SK-N-SH treated with all-trans-retinoic acid at 6 μM for 48 hours (cell line): ENCODE data around the gene SHC4.

Experiments
- ATAC-seq: fragments of 200-7000 bp; cut with Tn5 transposase; 3 replicates; pipeline ENCODE4 v1.9.1; 2020; ENCODE audit warnings: mild to moderate bottlenecking, moderate library complexity
- ARNTL ChIP-seq: fragments of 450-650 bp; formaldehyde crosslinking; IDR thresholded peaks from 2 replicates; pipeline ENCODE4 v1.5.0; 2020; ENCODE audit warnings: low read depth, mild to moderate bottlenecking, moderate library complexity, borderline replicate concordance
- BACH2 ChIP-seq: fragments of 250-450 bp; sonication (Bioruptor Pico); IDR thresholded peaks from 2 replicates; pipeline ENCODE4 v1.9.0; 2021; ENCODE audit warnings: mild to moderate bottlenecking, borderline replicate concordance
- CSDC2 ChIP-seq: fragments of 250-450 bp; sonication (Bioruptor Pico); IDR thresholded peaks from 2 replicates; pipeline ENCODE4 v1.5.0; 2020; ENCODE audit warnings: mild to moderate bottlenecking, moderate library complexity
- CSRNP3 ChIP-seq: fragments of 250-450 bp; sonication (Bioruptor Pico); IDR thresholded peaks from 2 replicates; pipeline ENCODE4 v1.5.1; 2021; ENCODE audit warnings: mild to moderate bottlenecking, moderate library complexity
- ESRRG ChIP-seq: fragments of 250-450 bp; sonication (Bioruptor Pico); IDR thresholded peaks from 2 replicates; pipeline ENCODE4 v1.6.1; 2021; ENCODE audit warnings: mild to moderate bottlenecking
- GLIS3 ChIP-seq: fragments of 250-450 bp; sonication (Bioruptor Pico); IDR thresholded peaks from 2 replicates; pipeline ENCODE4 v1.5.0; 2020; ENCODE audit warnings: mild to moderate bottlenecking, moderate library complexity
- ISL1 ChIP-seq: fragments of 250-450 bp; sonication (Bioruptor Pico); IDR thresholded peaks from 2 replicates; pipeline ENCODE4 v2.1.2; 2022; ENCODE audit warnings: mild to moderate bottlenecking, moderate library complexity
- OSR1 ChIP-seq: fragments of 250-450 bp; sonication (Bioruptor Pico); IDR thresholded peaks from 2 replicates; pipeline ENCODE4 v1.8.0; 2022; ENCODE audit warnings: moderate library complexity, mild to moderate bottlenecking, inconsistent platforms
- PATZ1 ChIP-seq: fragments of 250-450 bp; sonication (Bioruptor Pico); IDR thresholded peaks from 2 replicates; pipeline ENCODE4 v1.8.0; 2020; ENCODE audit warnings: mild to moderate bottlenecking, moderate library complexity, borderline replicate concordance
- PPARA ChIP-seq: fragments of 250-450 bp; sonication (Bioruptor Pico); IDR thresholded peaks from 2 replicates; pipeline ENCODE4 v1.5.0; 2020; ENCODE audit warnings: mild to moderate bottlenecking, borderline replicate concordance
- RARB ChIP-seq: fragments of 250-450 bp; sonication (Bioruptor Pico); IDR thresholded peaks from 2 replicates; pipeline ENCODE4 v1.8.0; 2021; ENCODE audit warnings: mild to moderate bottlenecking, moderate library complexity
- SNAI2 ChIP-seq: fragments of 250-450 bp; sonication (Bioruptor Pico); IDR thresholded peaks from 2 replicates; pipeline ENCODE4 v1.5.0; 2020; ENCODE audit warnings: mild to moderate bottlenecking, moderate library complexity
- TCF4 ChIP-seq: fragments of 250-450 bp; sonication (Bioruptor Pico); IDR thresholded peaks from 2 replicates; pipeline ENCODE4 v1.8.0; 2021; ENCODE audit warnings: mild to moderate bottlenecking, moderate library complexity, borderline replicate concordance
- ZFP3 ChIP-seq: fragments of 250-450 bp; sonication (Bioruptor Pico); IDR thresholded peaks from 2 replicates; pipeline ENCODE4 v1.5.0; 2020; ENCODE audit warnings: mild to moderate bottlenecking, moderate library complexity
- ZNF565 ChIP-seq: fragments of 450-650 bp; formaldehyde crosslinking; conservative IDR thresholded peaks from 2 replicates; pipeline ENCODE4 v1.5.0; 2020; ENCODE audit warnings: low read depth, mild to moderate bottlenecking, moderate library complexity
- TF ChIP-seq, protein P1 (sequence below): fragments of 250-450 bp; sonication (Bioruptor Pico); IDR thresholded peaks from 2 replicates; pipeline ENCODE4 v1.5.1; 2020; ENCODE audit warnings: low read depth, mild to moderate bottlenecking, moderate library complexity
- TF ChIP-seq, protein P2 (sequence below): fragments of 250-450 bp; sonication (Bioruptor Pico); IDR thresholded peaks from 2 replicates; pipeline ENCODE4 v1.5.0; 2020; ENCODE audit warnings: mild to moderate bottlenecking, moderate library complexity
- TF ChIP-seq, protein P3 (sequence below): fragments of 250-450 bp; sonication (Bioruptor Pico); IDR thresholded peaks from 2 replicates; pipeline ENCODE4 v1.8.0; 2021; ENCODE audit warnings: low read depth, mild to moderate bottlenecking, moderate library complexity, borderline replicate concordance

SHC4 gene

GRCh38 chr15:48800245-48800644, 163.5 kb downstream of the SHC4 start:
- ATAC-seq = no peak
- TF ChIP-seq CSDC2 (no peak), OSR1 (CRISPR knock-in tag) (no peak), ZNF565 (no peak), RARB (CRISPR knock-in tag) (no peak), TCF4 (no peak), ZFP3 (CRISPR knock-in tag) (no peak), GLIS3 (CRISPR knock-in tag) (no peak), PATZ1 (CRISPR knock-in tag) (no peak), ARNTL (CRISPR knock-in tag) (no peak), BACH2 (no peak), ESRRG (CRISPR knock-in tag) (no peak), ISL1 (CRISPR knock-in tag) (no peak)
- TF ChIP-seq, protein P1, sequence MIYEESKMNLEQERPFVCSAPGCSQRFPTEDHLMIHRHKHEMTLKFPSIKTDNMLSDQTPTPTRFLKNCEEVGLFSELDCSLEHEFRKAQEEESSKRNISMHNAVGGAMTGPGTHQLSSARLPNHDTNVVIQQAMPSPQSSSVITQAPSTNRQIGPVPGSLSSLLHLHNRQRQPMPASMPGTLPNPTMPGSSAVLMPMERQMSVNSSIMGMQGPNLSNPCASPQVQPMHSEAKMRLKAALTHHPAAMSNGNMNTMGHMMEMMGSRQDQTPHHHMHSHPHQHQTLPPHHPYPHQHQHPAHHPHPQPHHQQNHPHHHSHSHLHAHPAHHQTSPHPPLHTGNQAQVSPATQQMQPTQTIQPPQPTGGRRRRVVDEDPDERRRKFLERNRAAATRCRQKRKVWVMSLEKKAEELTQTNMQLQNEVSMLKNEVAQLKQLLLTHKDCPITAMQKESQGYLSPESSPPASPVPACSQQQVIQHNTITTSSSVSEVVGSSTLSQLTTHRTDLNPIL (CRISPR knock-in tag) = no peak
- TF ChIP-seq, protein P2, sequence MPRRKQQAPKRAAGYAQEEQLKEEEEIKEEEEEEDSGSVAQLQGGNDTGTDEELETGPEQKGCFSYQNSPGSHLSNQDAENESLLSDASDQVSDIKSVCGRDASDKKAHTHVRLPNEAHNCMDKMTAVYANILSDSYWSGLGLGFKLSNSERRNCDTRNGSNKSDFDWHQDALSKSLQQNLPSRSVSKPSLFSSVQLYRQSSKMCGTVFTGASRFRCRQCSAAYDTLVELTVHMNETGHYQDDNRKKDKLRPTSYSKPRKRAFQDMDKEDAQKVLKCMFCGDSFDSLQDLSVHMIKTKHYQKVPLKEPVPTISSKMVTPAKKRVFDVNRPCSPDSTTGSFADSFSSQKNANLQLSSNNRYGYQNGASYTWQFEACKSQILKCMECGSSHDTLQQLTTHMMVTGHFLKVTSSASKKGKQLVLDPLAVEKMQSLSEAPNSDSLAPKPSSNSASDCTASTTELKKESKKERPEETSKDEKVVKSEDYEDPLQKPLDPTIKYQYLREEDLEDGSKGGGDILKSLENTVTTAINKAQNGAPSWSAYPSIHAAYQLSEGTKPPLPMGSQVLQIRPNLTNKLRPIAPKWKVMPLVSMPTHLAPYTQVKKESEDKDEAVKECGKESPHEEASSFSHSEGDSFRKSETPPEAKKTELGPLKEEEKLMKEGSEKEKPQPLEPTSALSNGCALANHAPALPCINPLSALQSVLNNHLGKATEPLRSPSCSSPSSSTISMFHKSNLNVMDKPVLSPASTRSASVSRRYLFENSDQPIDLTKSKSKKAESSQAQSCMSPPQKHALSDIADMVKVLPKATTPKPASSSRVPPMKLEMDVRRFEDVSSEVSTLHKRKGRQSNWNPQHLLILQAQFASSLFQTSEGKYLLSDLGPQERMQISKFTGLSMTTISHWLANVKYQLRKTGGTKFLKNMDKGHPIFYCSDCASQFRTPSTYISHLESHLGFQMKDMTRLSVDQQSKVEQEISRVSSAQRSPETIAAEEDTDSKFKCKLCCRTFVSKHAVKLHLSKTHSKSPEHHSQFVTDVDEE = no peak

DNA sequence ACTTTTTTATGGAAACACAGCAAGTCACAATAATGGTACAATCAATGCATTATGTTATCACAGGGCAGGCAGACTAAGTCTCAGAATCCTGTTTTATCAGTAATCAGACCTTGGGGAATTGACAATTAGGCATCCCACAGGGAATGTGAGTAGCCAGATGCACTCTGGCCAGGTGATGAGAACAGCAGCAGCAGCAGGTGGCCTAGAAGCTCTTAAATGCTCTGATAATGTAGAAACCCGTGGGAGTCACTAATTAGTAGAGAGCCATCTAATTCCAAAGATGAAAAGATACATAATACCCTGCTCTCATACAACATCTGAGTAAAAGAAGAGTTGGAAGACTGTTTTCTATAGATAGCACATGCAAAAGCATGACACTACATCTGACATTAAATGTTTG, 165.4 kb downstream of the SHC4 start:
- no peak for ATAC-seq
- TF ChIP-seq SNAI2 (CRISPR knock-in tag) (no peak), PPARA (no peak), ZFP3 (CRISPR knock-in tag) (no peak), ESRRG (CRISPR knock-in tag) (no peak), ZNF565 (no peak)
- TF ChIP-seq, protein P3, sequence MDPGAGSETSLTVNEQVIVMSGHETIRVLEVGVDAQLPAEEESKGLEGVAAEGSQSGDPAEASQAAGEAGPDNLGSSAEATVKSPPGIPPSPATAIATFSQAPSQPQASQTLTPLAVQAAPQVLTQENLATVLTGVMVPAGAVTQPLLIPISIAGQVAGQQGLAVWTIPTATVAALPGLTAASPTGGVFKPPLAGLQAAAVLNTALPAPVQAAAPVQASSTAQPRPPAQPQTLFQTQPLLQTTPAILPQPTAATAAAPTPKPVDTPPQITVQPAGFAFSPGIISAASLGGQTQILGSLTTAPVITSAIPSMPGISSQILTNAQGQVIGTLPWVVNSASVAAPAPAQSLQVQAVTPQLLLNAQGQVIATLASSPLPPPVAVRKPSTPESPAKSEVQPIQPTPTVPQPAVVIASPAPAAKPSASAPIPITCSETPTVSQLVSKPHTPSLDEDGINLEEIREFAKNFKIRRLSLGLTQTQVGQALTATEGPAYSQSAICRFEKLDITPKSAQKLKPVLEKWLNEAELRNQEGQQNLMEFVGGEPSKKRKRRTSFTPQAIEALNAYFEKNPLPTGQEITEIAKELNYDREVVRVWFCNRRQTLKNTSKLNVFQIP (CRISPR knock-in tag) = no peak

DNA sequence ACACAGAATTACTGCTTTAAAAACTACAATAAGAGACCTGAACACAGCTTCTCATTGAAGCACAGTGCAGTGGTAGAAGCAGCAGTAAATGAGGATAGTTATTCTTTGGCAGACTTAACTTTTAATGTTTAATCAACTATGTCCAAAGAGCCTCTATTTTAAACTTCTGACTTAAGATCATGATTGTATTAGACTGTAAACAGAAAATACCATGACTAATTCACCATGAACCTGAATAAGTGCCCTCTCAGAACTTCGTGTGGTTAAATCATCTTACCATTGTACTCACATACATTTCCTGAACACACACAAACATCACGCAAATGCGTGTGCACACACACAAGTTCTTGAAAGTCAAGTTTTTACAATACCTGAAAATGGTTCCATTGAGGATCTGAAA, 166.8 kb downstream of the SHC4 start:
- ATAC-seq = no peak
- TF ChIP-seq, protein P2 = no peak
- no peak for TF ChIP-seq ZNF565
- TF ChIP-seq CSRNP3 (CRISPR knock-in tag) = no peak
- TF ChIP-seq, all 23 proteins: peak for 0
